BJ (cell line): ENCODE results near the gene C1orf105. TPM values are rescaled to one million over a fixed set of nuclear protein-coding genes. Genes with fewer than 3 reads are reported as not detected.
"Not testable (repeated sequence)": the region's sequence is repeated elsewhere in the genome, so short reads cannot be mapped to it uniquely, and the experiment has no call there.

Source experiments
- CTCF ChIA-PET: fragments of 350-600 bp; formaldehyde crosslinking; extraction: SDS; loops from one replicate; lab custom pipeline; 2021; ENCODE audit warnings: antibody characterized with exemption, inconsistent platforms; lab: Yijun Ruan, JAX
- POLR2A ChIA-PET: fragments of 300-600 bp; sonication (Branson Sonifier 250); formaldehyde crosslinking; extraction: SDS; loops from one replicate; lab custom pipeline; 2021; ENCODE audit warnings: antibody characterized with exemption; lab: Charles Lee
- DNase-seq: peaks from one replicate; pipeline ENCODE4 v3.0.0-alpha.2; 2011; ENCODE audit warnings: low read depth
- H3K27me3 ChIP-seq: 2 replicates; pipeline ENCODE4 v1.6.0; 2011; ENCODE audit warnings: low read length; ENCODE audit not compliant: control insufficient read depth, insufficient read depth
- H3K36me3 ChIP-seq: 2 replicates; pipeline ENCODE4 v1.5.1; 2011; ENCODE audit warnings: low read length; ENCODE audit not compliant: control insufficient read depth, insufficient read depth
- H3K4me3 ChIP-seq: 2 replicates; pipeline ENCODE4 v1.5.1; 2011; ENCODE audit warnings: low read depth, mild to moderate bottlenecking, control low read depth, low read length
- CTCF ChIP-seq: IDR thresholded peaks from 2 replicates; pipeline ENCODE4 v1.5.1; 2011; ENCODE audit warnings: low read depth, mild to moderate bottlenecking, control low read depth, inconsistent platforms, low read length, moderate library complexity; ENCODE audit not compliant: insufficient read depth
- polyA plus RNA-seq: library from polyadenylated mRNA; depleted of rRNA; stranded (reverse); fragments of >200 nt; gene quantifications from 2 replicates; pipeline ENCODE4 v1.2.3, GENCODE V29; 2011

C1orf105 gene
- polyA plus RNA-seq, 1 experiment, result not detected

GRCh38 chr1:172430128-172430454 is 9.6 kb downstream of the C1orf105 start:
- Histone ChIP-seq H3K27me3 (no peaks in the 10 kb centered on the region), H3K4me3 (no peak overlapping the region), H3K36me3 (peaks cover 2% of the 10 kb centered on the region; the same call in 1 of the 2 replicates)
- no peak for DNase-seq
- POLR2A ChIA-PET, result no interaction called here
- no peak for TF ChIP-seq CTCF
- CTCF ChIA-PET, result interaction anchor here (0.6 to 7.3 kb wide), 11 partner anchors 10 to 437 kb away, joined by 3 to 49 read pairs (median 4); partner anchors contain the start of genes C1orf105 and PIGC

- ChIA-PET CTCF (interaction anchor here (0.9 to 7.3 kb wide), 3 partner anchors 12 to 428 kb away, joined by 3 to 49 read pairs (median 4); no protein-coding TSS in a partner anchor), POLR2A (no interaction called here)
- no peak overlapping the region for H3K4me3 ChIP-seq
- no peak for TF ChIP-seq CTCF
- no peak for DNase-seq
- H3K27me3 ChIP-seq, result no peaks in the 10 kb centered on the region
- peaks cover 2% of the 10 kb centered on the region; the same call in 1 of the 2 replicates for H3K36me3 ChIP-seq
Observed at GRCh38 chr1:172431204-172431603, 10.7 kb downstream of the C1orf105 start.

- Histone ChIP-seq H3K27me3 (no peaks in the 10 kb centered on the region), H3K4me3 (no peak overlapping the region), H3K36me3 (peaks cover 2% of the 10 kb centered on the region; the same call in 1 of the 2 replicates)
- POLR2A ChIA-PET, result no interaction called here
- CTCF ChIA-PET, result interaction anchor here (0.9 to 7.3 kb wide), 4 partner anchors 11 to 446 kb away, joined by 3 to 49 read pairs (median 4); no protein-coding TSS in a partner anchor
- TF ChIP-seq CTCF, result no peak
- no peak for DNase-seq
Observed at GRCh38 chr1:172431721-172432192, 11.3 kb downstream of the C1orf105 start.

- H3K36me3 ChIP-seq, H3K27me3 ChIP-seq, H3K4me3 ChIP-seq, POLR2A ChIA-PET, DNase-seq: not testable (repeated sequence)
- CTCF ChIA-PET, result interaction anchor here (1.1 kb wide), 1 partner anchor 9 kb away, joined by 5 read pairs; no protein-coding TSS in a partner anchor
Observed at GRCh38 chr1:172437183-172437582, 16.7 kb downstream of the C1orf105 start.

- TF ChIP-seq CTCF, result no peak
- Histone ChIP-seq H3K27me3 (no peaks in the 10 kb centered on the region), H3K4me3 (no peak overlapping the region), H3K36me3 (peaks cover 1% of the 10 kb centered on the region; the same call in 1 of the 2 replicates)
- POLR2A ChIA-PET, result no interaction called here
- CTCF ChIA-PET, result interaction anchor here (1.0 to 3.6 kb wide), 9 partner anchors 11 to 641 kb away, joined by 3 to 20 read pairs (median 4); no protein-coding TSS in a partner anchor
- no peak for DNase-seq
Observed at GRCh38 chr1:172442404-172442803, 21.9 kb downstream of the C1orf105 start.
